SH-SY5Y (cell line): Measurements from ENCODE around the gene CLDN18.

Experiments used
- GATA2 ChIP-seq: IDR thresholded peaks from 2 replicates; pipeline ENCODE4 v1.6.1; 2011; ENCODE audit warnings: mild to moderate bottlenecking, low read depth, low read length
- GATA3 ChIP-seq: IDR thresholded peaks from 2 replicates; pipeline ENCODE4 v1.6.1; 2011; ENCODE audit warnings: low read depth, mild to moderate bottlenecking, low read length, moderate library complexity

- TF ChIP-seq GATA2 (no peak), GATA3 (no peak)
Observed at GRCh38 chr3:138042043-138042442, 32.1 kb downstream of the CLDN18 start.
